Hepatic stellate cell (primary cell): ENCODE data around the gene STK32C.

Source experiments
- DNase-seq: peaks from one replicate; pipeline ENCODE4 v3.0.0; 2011; ENCODE audit warnings: low spot score

The STK32C gene

GRCh38 chr10:132247943-132248342, 59.8 kb downstream of the STK32C start:
- DNase-seq, result no peak

- DNase-seq, result no peak
Observed at GRCh38 chr10:132246296-132246695, 61.5 kb downstream of the STK32C start.

DNA sequence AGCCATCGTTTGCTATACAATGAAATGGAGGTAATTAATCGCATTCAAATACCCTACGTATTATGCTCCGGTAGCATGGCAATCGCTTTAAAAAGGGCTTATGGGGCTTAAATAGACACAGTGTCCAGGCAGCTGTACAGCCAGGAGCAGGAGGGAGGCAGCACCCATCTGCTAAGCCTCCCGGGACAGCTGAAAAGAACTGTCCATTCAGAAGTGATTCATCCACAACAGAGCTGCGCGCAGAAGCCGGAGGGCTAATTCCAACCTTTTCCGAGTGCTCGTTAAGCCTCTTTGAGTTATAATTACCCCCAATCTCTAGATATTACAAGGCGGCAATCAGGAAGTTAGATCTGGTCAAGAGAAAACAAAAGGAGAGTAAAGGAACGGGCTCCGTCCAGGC, 62.7 kb downstream of the STK32C start:
- no peak for DNase-seq

DNA sequence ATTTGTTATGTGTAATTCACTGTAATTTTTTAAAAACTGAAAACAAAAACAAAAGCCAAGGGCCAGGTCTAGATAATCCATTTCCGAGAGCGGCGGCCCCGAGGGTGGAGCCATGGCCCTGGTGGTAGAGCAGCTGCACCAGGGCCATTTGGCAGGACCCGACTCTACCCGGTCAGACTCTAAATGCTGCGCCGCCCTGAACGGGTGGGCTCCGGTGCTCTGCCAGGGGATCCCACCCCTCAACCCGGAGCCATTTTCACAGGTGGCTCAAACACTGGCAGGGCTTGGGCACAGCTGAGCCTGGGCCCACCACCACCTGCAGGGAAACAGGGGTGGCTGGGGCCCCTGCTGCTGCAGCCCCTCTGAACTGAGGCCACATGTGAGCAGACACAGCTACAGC, 64.1 kb downstream of the STK32C start:
- DNase-seq, result no peak

DNA sequence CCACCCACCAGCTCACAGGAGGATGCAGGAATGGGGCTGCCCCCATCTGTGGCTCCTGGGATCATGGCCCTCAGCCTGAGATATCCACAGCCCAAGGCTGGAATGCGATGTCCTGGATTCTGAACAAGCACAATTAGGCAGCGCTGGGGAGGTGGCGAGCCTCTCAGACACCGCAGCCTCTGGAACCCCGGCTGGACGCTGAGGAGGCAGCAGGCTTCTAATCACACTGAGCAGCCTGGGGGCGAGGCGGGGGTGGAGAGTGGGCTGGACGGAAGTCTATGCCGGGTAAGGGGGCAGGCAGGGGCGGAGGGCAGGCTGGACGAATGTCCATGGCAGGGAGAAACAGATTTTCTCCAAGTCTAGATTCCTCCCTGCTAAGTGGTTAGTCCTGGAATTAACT, 64.6 kb downstream of the STK32C start:
- DNase-seq, result no peak

DNA sequence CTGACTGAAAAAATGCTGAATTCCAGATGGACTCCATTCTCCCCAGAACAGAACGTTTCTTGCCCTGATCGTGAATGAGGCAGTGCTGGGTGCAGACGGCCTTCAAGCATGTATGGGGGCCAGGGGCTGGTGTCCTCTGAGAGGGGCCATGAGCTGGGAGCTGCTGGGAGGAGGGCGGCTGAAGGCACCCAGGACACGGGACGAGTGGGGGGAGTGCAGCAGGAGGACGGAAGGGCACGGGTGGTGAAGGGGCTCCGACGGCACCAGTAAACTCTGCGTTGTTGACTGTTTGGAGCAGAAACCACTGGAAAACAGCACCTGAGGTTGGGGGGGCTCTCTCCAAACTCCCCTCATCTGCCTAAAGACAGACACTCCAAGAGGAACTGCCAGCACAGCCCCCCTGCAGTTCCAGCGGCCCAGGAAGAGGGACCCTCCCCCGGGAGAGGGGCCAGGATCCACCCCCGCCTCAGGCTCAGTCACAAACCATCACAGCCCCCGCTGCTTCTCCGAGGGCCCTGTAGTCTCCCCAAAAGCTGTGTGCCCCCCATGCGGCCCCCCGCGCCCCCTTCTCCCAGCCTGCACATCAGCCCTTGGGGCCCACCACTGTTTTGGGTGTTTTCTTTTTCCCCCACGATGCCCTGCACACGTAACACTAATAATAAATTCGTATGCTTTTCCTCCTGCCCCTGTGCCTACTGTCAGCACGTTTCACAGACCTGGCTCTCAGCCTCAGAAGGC, 65.5 kb downstream of the STK32C start:
- DNase-seq, result no peak

DNA sequence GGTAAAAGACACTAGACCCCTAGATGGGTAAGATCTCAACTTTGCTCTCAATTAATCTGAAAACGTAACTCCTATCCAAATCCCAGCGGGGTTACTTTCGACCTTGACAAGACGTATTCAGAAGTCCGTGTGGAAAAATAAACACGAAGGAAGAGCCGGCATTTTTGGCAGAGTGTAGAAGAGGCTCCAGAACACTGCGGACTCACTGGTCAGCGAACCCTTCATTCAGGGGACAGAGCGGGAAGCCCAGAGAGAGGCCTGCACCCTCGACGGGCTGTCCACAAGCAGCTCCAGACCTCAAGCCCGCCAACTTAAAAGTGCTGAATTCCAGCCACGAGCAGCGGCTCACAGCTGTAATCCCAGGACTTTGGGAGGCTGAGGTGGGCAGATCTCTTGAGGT, 66.3 kb downstream of the STK32C start:
- no peak for DNase-seq

- DNase-seq, result no peak
Observed at GRCh38 chr10:132241086-132241485, 66.7 kb downstream of the STK32C start.

GRCh38 chr10:132240581-132240980, 67.2 kb downstream of the STK32C start:
- DNase-seq, result no peak

DNA sequence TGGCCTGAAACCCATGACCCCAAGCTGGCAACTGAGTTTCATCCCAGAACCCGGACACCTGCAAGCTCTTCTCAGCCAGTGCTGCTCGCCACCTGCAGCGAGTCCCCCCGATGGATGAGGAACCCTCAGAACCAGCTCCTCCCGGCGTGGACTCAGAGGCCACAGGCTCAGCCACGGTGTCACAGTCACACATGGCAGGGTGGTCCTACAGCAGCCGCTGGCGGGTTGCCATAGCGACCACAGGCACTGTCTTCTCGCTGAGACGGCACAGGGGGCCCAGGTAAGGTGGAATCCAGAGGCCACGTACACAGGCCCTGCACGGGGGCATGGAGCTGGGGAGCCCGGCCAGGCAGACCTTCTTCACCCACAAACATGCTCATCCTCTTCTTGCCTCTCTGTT, 67.6 kb downstream of the STK32C start:
- DNase-seq, result no peak

DNA sequence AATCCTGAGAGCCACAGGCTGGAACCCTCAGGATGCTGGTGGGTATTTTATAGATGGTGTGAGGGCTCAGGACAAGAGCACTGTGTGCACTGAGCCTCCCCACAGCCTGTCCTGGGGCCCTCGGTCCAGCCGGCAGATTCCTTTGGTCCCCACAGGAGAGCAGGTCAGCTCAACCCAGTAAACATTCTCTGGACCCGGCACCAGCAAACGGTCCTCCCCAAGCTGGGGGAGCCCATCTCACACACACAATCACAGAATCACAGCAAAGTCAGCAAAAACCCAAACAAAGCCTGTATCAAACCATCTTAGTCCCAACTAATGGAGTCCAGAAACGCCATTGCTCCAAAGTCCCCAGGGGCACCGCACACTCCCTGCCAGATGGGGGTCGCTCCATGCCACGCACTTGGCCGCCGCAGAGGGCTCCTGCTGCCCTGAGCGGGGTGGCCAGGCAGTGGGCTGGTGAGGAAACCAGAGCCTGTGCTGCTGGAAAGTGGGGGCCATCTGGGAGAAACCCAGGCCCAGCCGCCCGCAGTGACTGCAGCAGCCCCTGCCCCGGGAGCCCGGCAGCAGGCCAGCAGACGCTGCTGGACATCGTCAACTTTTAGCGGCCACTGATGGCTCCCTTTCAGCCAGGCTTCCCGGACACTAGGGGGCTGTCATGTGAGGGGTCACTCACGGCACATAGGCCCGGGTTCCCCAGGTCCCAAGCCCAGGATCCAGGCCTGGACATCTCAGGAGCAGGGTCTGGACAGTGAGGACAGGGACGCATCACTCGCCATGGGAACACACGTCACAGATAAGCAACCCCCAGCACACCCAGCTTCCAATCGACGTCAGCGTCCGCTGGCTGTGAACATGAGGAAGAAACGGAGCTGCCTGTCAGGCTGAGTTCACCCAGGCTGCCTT, 68.4 kb downstream of the STK32C start:
- peak; percentile 65 for DNase-seq

DNA sequence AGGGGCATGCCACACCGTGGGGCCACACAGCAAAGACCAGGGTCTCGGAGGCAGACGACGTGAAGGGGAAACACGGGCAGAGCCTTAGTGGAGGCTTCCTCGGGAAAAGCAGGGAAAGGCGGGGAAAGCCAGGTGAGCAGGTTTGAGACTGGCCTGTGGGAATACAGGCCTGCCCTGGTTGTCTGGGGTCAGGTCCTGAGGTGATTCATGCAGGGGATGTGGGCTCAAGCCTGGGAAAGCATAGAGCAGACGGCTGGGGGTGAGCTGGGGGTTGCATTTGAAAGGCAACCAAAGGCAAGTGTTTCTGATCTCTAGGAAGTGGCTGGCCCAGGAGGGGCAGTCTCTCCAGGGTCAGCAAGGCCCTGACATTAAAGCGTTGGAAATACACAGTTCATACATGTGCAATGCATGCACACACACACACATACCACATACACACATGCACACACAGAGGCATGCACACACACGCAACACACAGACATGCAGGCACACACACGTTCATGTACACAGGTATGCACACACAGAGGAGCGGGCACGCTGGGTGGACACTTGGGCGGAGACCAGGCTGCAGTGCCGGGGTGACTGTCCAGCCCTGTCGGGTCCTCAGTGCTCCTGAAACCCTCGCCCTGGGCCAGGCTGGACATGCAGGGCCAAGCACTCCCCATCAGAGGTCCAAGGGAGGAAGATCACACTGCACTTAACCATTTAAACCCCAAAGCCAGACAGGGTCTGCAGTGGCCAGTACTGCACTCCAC, 69.2 kb downstream of the STK32C start:
- DNase-seq, result no peak

DNA sequence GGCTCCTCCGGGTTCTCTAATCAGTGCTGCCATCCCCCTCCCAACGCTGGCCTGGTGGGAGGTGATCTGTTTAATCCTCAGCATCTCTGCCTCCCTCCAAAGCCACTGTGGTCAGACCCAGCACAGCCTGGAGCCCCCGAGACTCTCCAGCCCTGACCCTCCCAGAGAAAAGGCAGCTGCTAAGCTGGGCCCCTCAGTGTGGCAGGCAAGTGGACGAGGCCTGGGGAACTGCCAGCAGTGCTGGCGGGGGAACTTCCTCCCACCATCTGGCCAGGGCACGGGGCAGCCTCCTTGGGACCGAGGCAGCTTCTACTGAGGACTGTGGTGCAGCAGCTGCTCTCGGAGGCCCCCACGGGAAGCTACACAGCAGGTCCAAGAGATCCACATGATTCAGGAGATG, 69.9 kb downstream of the STK32C start:
- no peak for DNase-seq

GRCh38 chr10:132237396-132237795, 70.4 kb downstream of the STK32C start:
- no peak for DNase-seq

- DNase-seq, result no peak
Observed at GRCh38 chr10:132236881-132237280, 70.9 kb downstream of the STK32C start.

GRCh38 chr10:132236161-132236560, 71.6 kb downstream of the STK32C start:
- no peak for DNase-seq

DNA sequence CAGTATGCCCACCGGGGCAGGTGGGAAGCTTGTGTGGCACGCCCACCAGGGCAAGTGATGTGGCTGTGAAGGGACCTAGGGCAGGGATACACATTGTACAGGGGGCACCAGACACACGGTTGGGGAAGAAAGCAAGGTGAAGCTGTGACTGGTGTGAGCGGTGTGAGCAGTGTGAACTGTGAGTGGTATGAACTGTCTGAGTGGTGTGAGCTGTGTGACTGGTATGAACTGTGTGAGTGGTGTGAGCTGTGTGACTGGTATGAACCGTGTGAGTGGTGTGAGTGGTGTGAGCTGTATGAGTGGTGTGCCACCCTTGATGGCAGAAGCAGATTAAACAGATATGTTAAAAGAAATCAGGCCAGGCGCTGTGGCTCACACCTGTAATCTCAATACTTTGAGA, 72.9 kb downstream of the STK32C start:
- DNase-seq, result no peak

GRCh38 chr10:132233501-132234085, 74.2 kb downstream of the STK32C start:
- DNase-seq, result no peak

- no peak for DNase-seq
Observed at GRCh38 chr10:132232981-132233380, 74.8 kb downstream of the STK32C start.

DNA sequence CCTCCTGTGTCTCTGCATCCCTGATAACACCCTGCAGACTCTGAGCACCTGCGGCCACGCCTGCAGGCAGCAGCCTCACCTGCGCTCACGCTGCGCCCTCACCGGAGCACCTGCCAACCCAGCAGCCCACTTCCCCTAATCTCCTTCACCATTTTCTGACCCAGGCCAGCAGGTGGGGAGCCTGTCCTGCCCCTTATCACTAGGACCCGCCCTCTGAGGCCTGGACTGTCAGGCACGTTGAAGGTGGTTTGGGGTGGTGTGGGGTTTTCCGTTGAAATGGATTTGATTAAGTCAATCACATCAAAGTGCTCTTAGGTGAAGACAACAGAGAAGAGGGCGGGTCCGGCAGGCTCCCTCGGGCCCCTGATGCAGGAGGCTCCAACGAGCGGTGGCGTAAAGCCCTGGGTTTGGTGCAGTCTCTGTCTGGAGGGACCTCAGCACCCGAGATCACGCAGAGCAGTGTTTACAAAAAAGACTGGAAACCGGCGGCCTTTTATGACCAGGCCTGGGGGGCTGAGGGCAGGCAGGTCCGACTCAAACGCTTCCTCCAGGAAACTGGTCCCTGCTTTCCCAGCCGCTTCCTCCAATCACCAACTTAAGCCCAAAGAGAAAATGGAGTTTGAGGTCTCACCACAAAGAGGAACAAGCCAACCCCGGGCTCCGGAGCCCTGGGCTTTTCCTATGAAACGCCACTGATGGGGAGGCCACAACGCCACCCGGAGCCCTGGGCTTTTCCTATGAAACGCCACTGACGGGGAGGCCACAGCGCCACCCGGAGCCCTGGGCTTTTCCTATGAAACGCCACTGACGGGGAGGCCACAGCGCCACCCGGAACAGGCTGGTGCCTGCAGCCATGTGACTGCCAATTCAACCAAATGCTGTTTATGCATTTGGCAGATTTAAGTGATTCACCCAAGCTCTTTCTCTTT, 75.5 kb downstream of the STK32C start:
- DNase-seq, result no peak

DNA sequence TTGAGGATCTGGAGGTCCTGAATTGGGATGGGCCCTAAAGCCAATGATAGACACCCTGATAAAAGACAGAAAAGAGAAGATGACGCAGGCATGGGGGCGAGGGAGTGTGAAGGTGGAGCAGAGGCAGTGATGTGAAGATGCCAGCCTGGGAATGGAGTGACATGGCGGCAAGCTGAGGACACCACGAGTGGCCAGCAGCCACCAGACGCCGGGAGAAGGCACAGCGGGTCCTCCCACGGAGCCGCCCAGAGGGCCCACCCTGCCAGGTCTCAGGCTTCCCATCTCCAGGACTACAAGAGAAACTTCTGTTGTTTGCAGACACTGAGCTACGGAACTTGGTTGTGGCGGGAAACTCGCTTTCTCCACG, 76.1 kb downstream of the STK32C start:
- no peak for DNase-seq
